OCI-LY7 (cell line): ENCODE measurements around the gene SEMA6C. TPM values are rescaled to one million over a fixed set of nuclear protein-coding genes. Genes with fewer than 3 reads are reported as not detected.

Experiments used
- BruUV-seq: library from RNA; stranded (reverse); fragments of 400-500 nt; replicated peaks from 2 replicates; lab custom pipeline; 2021; lab: Mats Ljungman, UMichigan
- CTCF ChIA-PET: fragments of 300-600 bp; sonication (Branson Sonifier 250); formaldehyde crosslinking; loops from one replicate; lab custom pipeline; 2022; ENCODE audit warnings: antibody characterized with exemption; ENCODE audit not compliant: unreplicated experiment; lab: Charles Lee
- POLR2A ChIA-PET: fragments of 300-600 bp; sonication (Branson Sonifier 250); formaldehyde crosslinking; loops from one replicate; lab custom pipeline; 2022; ENCODE audit warnings: antibody characterized with exemption; lab: Charles Lee
- DNase-seq: peaks from one replicate; pipeline ENCODE4 v3.0.0-alpha.2; 2015; ENCODE audit warnings: low spot score
- H2AFZ ChIP-seq: fragments of 200-600 bp; sonication (generic), shearing (Covaris generic); 2 replicates; pipeline ENCODE4 v1.6.1; 2014; ENCODE audit warnings: mild to moderate bottlenecking, antibody characterized with exemption, low read length, moderate library complexity
- H3K27ac ChIP-seq: fragments of 200-600 bp; sonication (generic); 2 replicates; pipeline ENCODE4 v1.5.1; 2014; ENCODE audit warnings: mixed run types, low read depth, mild to moderate bottlenecking, moderate library complexity, low read length, inconsistent platforms; ENCODE audit not compliant: poor library complexity, severe bottlenecking
- H3K36me3 ChIP-seq: fragments of 200-600 bp; sonication (generic); 2 replicates; pipeline ENCODE4 v1.6.1; 2014; ENCODE audit warnings: mild to moderate bottlenecking, antibody characterized with exemption, low read length, moderate library complexity, mixed read lengths; ENCODE audit not compliant: insufficient read depth
- H3K4me1 ChIP-seq: fragments of 200-600 bp; sonication (generic); 2 replicates; pipeline ENCODE4 v1.5.1; 2014; ENCODE audit warnings: mild to moderate bottlenecking, low read length; ENCODE audit not compliant: insufficient read depth, poor library complexity, severe bottlenecking
- H3K4me2 ChIP-seq: fragments of 200-600 bp; sonication (generic); 2 replicates; pipeline ENCODE4 v1.6.1; 2014; ENCODE audit warnings: mild to moderate bottlenecking, low read length
- H3K4me3 ChIP-seq: fragments of 200-600 bp; sonication (generic); 2 replicates; pipeline ENCODE4 v1.5.1; 2014; ENCODE audit warnings: mild to moderate bottlenecking, low read depth, low read length; ENCODE audit not compliant: poor library complexity, severe bottlenecking
- H3K79me2 ChIP-seq: fragments of 200-600 bp; sonication (generic); 2 replicates; pipeline ENCODE4 v1.6.1; 2016; ENCODE audit warnings: low read depth, mild to moderate bottlenecking, low read length, moderate library complexity, mixed read lengths; ENCODE audit not compliant: insufficient read depth
- H3K9me2 ChIP-seq: fragments of 200-600 bp; sonication (generic); 2 replicates; pipeline ENCODE4 v1.6.1; 2016; ENCODE audit warnings: mild to moderate bottlenecking, low read length, mixed read lengths; ENCODE audit not compliant: insufficient read depth
- H3K9me3 ChIP-seq: fragments of 200-600 bp; sonication (generic); 2 replicates; pipeline ENCODE4 v1.6.1; 2014; ENCODE audit warnings: mild to moderate bottlenecking, mixed run types, low read length, mixed read lengths
- H4K20me1 ChIP-seq: fragments of 200-600 bp; sonication (generic); 2 replicates; pipeline ENCODE4 v1.6.1; 2014; ENCODE audit warnings: mild to moderate bottlenecking, antibody characterized with exemption, low read length, moderate library complexity, mixed read lengths; ENCODE audit not compliant: insufficient read depth
- CTCF ChIP-seq: fragments of 200-600 bp; sonication (generic); conservative IDR thresholded peaks from 2 replicates; pipeline ENCODE4 v1.5.1; 2014; ENCODE audit warnings: mild to moderate bottlenecking, antibody characterized with exemption, low read length, moderate library complexity, mixed read lengths
- EZH2phosphoT487 ChIP-seq: fragments of 200-600 bp; sonication (generic); IDR thresholded peaks from 2 replicates; pipeline ENCODE4 v1.6.1; 2018; ENCODE audit warnings: low read depth, borderline replicate concordance, mild to moderate bottlenecking, mixed run types, antibody characterized with exemption, low read length, moderate library complexity, mixed read lengths
- intact Hi-C: fragments of 100-400 bp; cut with micrococcal nuclease; formaldehyde crosslinking; loops from one replicate; pipeline ENCODE4 v1.10.0; 2022; ENCODE audit not compliant: unreplicated experiment
- total RNA-seq, 2 experiments: library from RNA; depleted of rRNA in 1 of 2; stranded (reverse); fragments of >200 nt in 1 of 2; shearing (Covaris generic) in 1 of 2; gene quantifications; 2 replicates each; pipeline ENCODE4 v1.2.3, GENCODE V29; 2014 to 2022

SEMA6C gene
- total RNA-seq, 2 experiments from 2014 or later = 1.1 to 1.9 TPM

DNA sequence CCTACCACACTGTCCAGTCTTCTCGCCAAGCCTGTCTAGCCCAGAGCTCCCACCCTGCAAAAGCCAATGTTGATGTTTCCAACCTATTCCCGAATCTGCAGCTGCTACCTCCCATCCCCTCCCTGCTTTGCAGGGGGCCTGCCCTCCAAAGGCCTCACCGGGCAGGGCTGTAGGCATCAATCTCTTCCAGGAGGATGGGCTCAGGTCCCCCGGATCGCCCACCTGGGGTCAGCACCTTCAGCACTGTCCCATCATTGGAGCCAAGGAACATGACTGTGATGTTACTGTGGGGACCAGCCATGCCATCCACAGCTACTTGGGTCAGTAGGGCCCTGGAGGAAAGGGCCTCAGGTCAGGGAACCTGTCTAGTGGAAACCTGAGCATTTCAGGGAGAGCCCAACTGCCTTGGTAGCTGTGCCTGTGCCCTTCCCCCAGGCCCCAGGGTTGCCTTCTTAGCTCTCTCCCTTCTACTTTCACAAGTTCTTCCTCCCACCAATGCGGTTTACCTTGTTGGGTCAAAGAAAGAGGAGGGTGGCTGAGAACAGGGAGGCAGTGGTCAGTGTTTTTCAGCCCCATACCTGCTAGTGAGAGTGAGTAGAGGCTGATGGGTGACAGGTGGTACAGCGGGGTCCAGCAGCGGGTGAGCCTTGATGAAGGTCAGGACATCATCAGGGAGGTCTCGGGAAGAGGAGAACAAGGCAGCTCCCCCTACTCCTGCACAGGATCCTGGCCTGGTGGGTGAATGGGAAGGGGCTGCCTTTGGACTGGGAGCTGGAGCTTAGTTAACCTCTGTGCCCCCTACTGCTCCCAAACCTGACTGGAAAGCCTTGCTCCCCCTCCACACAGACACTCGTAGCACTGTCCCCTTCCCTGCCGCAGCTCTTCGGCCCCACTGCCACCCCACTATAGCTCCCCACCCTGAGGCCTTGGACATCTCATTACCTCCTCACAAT, 10.7 kb downstream of the SEMA6C start:
- ChIA-PET CTCF (no interaction called here), POLR2A (interaction anchor here (0.6 kb wide), 1 partner anchor 35 kb away, joined by 3 read pairs; no protein-coding TSS in a partner anchor)
- intact Hi-C loops = no loop called here
- no peak overlapping the region for H2AFZ ChIP-seq
- TF ChIP-seq CTCF (peak; percentile 51), EZH2phosphoT487 (no peak)
- DNase-seq = no peak
- no peaks in the 10 kb centered on the region for H3K9me3 ChIP-seq
- no peaks in the 10 kb centered on the region for H3K9me2 ChIP-seq
- no peak overlapping the region for H3K4me2 ChIP-seq
- no peaks in the 10 kb centered on the region for H3K79me2 ChIP-seq
- no peak overlapping the region for H3K4me3 ChIP-seq
- no TSS peak for BruUV-seq
- no peaks in the 10 kb centered on the region for H4K20me1 ChIP-seq
- no peaks in the 10 kb centered on the region for H3K4me1 ChIP-seq
- H3K36me3 ChIP-seq = no peaks in the 10 kb centered on the region
- no peak overlapping the region for H3K27ac ChIP-seq

DNA sequence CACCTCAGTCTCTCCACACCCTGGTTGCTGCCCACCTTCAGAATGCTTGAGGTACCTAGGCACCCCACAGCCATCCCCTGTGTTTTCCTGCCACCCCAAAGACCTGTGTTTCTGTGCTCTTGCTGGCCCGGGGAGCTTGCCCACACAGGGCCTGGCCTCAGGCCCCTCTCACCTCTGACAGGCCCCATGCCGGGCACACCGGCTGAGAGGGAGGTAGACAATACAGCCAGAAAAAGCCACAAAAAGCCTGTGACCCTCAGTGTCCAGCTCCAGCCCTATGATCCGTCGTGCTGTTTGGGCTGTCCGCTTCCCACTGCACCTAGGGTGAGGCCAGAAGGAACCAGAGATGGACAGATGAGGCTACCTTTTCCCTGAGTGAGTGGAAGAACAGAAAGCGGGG, 11.4 kb downstream of the SEMA6C start:
- no peak for DNase-seq
- Histone ChIP-seq H3K4me2 (no peak overlapping the region), H3K9me2 (no peaks in the 10 kb centered on the region), H4K20me1 (no peaks in the 10 kb centered on the region), H3K36me3 (no peaks in the 10 kb centered on the region), H3K4me3 (no peak overlapping the region), H3K4me1 (no peaks in the 10 kb centered on the region), H3K79me2 (no peaks in the 10 kb centered on the region), H3K27ac (no peak overlapping the region), H3K9me3 (no peaks in the 10 kb centered on the region), H2AFZ (no peak overlapping the region)
- ChIA-PET CTCF (no interaction called here), POLR2A (interaction anchor here (0.6 kb wide), 1 partner anchor 36 kb away, joined by 3 read pairs; no protein-coding TSS in a partner anchor)
- no TSS peak for BruUV-seq
- intact Hi-C loops = no loop called here
- TF ChIP-seq CTCF (no peak), EZH2phosphoT487 (no peak)

DNA sequence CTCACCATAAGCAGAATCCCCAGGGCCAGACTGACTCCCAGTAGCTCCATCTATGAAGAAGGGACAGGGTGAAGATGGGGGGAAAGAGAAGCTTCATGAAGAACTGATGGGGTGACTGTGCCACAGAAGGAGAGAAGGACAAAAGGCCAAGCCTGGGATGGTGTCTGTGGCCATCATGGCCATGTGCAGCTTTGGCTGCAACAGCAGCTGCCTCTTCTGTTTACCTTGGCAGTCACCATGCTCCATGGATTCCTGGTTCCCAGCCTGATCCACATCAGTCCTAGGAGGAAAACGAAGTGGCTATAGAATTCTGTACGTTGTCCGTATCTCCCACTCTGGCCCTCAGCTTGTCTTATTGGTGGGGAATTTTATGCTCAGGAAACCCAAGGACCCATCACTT, 12.0 kb downstream of the SEMA6C start:
- Histone ChIP-seq H3K4me1 (no peaks in the 10 kb centered on the region), H3K27ac (no peak overlapping the region), H3K4me3 (no peak overlapping the region), H3K79me2 (no peaks in the 10 kb centered on the region), H3K36me3 (no peaks in the 10 kb centered on the region), H4K20me1 (no peaks in the 10 kb centered on the region), H2AFZ (no peak overlapping the region), H3K9me3 (no peaks in the 10 kb centered on the region), H3K9me2 (no peaks in the 10 kb centered on the region), H3K4me2 (no peak overlapping the region)
- ChIA-PET CTCF (no interaction called here), POLR2A (no interaction called here)
- TF ChIP-seq CTCF = no peak
- no peak for TF ChIP-seq EZH2phosphoT487
- DNase-seq = no peak
- intact Hi-C loops = no loop called here
- BruUV-seq = no TSS peak
